ENCODE results near the gene RBBP6. TPM values are rescaled to one million over a fixed set of nuclear protein-coding genes. Genes with fewer than 3 reads are reported as not detected.
A peak's percentile ranks its signal among the peaks of the same experiment; 100 is the strongest.

RBBP6 gene
- total and polyA plus RNA-seq, 2 donors (not counting 3 experiments of a cell fraction or from before 2014, with no cell fraction given), result 16.8 to 52.1 TPM

DNA sequence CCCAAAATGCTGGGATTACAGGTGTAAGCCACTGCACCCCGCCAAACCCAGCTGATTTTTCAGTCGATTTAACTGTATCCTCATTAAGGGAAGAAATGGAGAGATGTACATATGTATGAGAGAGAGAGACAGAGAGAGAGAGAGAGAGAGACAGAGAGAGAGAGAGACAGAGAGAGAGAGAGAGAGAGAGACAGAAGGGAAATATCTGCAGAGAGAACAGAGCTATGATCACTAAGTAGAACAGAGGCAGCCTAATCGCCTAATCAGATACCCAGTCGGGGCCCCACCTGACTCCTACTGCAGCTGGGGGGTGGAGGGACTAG lies 70.0 kb downstream of the RBBP6 start:
- no peak overlapping the region for H3K9ac ChIP-seq (replicated peaks; ENCODE audit: extremely low read depth, insufficient read depth, low read length)
- dilution Hi-C loops (cut with MboI; ENCODE audit: extremely low pct_ligation_motif_present, low sequenced_read_pairs) (no loop called here), intact Hi-C loops (cut with micrococcal nuclease) (no loop called here)
- peak overlapping the region; percentile 65 for H2AFZ ChIP-seq (ENCODE audit: low read depth, low read length)
- DNase-seq (ENCODE audit: low read depth, low spot score), result no peak
- peaks cover 5 to 24% of the 10 kb centered on the region in 2 experiments for H3K27me3 ChIP-seq (ENCODE audit: control insufficient read depth in 2 of 2, insufficient read depth in 2 of 2, low read length in 2 of 2)
- TF ChIP-seq EZH2 (IDR thresholded peaks at IDR 0.05; ENCODE audit: borderline replicate concordance, low read depth, low read length, severe bottlenecking) (no peak), FOS (IDR thresholded peaks at IDR 0.05; ENCODE audit: borderline replicate concordance, insufficient read depth, low read length) (no peak), POLR2A (IDR thresholded peaks at IDR 0.05; ENCODE audit: low read depth, low read length) (no peak), POLR2AphosphoS5 (IDR thresholded peaks at IDR 0.05; ENCODE audit: insufficient read depth, low read depth, low read length) (no peak), GATA2 (IDR thresholded peaks at IDR 0.05; ENCODE audit: insufficient read depth, insufficient read length, low read depth, low read length) (no peak), JUN (IDR thresholded peaks at IDR 0.05; ENCODE audit: borderline replicate concordance, insufficient read depth, insufficient read length, low read depth) (no peak), MYC (IDR thresholded peaks at IDR 0.05; ENCODE audit: low read depth, low read length) (no peak)
- TF ChIP-seq, protein P1, sequence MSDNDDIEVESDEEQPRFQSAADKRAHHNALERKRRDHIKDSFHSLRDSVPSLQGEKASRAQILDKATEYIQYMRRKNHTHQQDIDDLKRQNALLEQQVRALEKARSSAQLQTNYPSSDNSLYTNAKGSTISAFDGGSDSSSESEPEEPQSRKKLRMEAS (IDR thresholded peaks at IDR 0.05; ENCODE audit: insufficient read depth, insufficient read length), result no peak
- TF ChIP-seq, protein P2, sequence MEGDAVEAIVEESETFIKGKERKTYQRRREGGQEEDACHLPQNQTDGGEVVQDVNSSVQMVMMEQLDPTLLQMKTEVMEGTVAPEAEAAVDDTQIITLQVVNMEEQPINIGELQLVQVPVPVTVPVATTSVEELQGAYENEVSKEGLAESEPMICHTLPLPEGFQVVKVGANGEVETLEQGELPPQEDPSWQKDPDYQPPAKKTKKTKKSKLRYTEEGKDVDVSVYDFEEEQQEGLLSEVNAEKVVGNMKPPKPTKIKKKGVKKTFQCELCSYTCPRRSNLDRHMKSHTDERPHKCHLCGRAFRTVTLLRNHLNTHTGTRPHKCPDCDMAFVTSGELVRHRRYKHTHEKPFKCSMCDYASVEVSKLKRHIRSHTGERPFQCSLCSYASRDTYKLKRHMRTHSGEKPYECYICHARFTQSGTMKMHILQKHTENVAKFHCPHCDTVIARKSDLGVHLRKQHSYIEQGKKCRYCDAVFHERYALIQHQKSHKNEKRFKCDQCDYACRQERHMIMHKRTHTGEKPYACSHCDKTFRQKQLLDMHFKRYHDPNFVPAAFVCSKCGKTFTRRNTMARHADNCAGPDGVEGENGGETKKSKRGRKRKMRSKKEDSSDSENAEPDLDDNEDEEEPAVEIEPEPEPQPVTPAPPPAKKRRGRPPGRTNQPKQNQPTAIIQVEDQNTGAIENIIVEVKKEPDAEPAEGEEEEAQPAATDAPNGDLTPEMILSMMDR (IDR thresholded peaks at IDR 0.05; ENCODE audit: extremely low read depth in 1 of 2, insufficient read depth in 1 of 2, low read depth in 1 of 2, low read length in 2 of 2), result no peak
- no peak overlapping the region for H3K4me2 ChIP-seq (ENCODE audit: insufficient read depth, low read length)
- no TSS peak for BruUV-seq (replicated peaks)
- FAIRE-seq, result no peak
- peaks cover 6% of the 10 kb centered on the region for H3K4me1 ChIP-seq (ENCODE audit: control insufficient read depth, extremely low read depth, insufficient read depth, low read length)
- no peaks in the 10 kb centered on the region for H3K9me3 ChIP-seq (replicated peaks; ENCODE audit: control insufficient read depth, insufficient read depth, low read length)
- H3K36me3 ChIP-seq (ENCODE audit: control insufficient read depth in 2 of 2, extremely low read depth in 1 of 2, insufficient read depth in 2 of 2, low read length in 2 of 2), result no peaks in the 10 kb centered on the region
- H3K4me3 ChIP-seq (replicated peaks in 1 of 3; ENCODE audit: insufficient read depth in 1 of 3, low read depth in 1 of 3, low read length in 3 of 3), result no peak overlapping the region
- H4K20me1 ChIP-seq (replicated peaks; ENCODE audit: control insufficient read depth, extremely low read depth, insufficient read depth, low read length), result no peaks in the 10 kb centered on the region
- ChIA-PET CTCF (interaction anchor here (0.8 to 2.3 kb wide), 4 partner anchors 30 to 160 kb away, joined by 3 to 13 read pairs (median 5); no protein-coding TSS in a partner anchor), POLR2A (interaction anchor here (0.6 kb wide), 1 partner anchor 9 kb away, joined by 3 read pairs; no protein-coding TSS in a partner anchor)
- H3K79me2 ChIP-seq (ENCODE audit: control insufficient read depth, insufficient read depth, low read length), result no peaks in the 10 kb centered on the region
- no peak overlapping the region for H3K27ac ChIP-seq (ENCODE audit: insufficient read depth, low read depth, low read length)
- no peaks in the 10 kb centered on the region for H3K9me1 ChIP-seq (replicated peaks; ENCODE audit: control insufficient read depth, extremely low read depth, insufficient read depth, low read length)

All from endothelial cell of umbilical vein (primary cell).